Medulla oblongata (tissue), 1 donor: Measurements from ENCODE around the gene C1QTNF2.

Experiments
- DNase-seq: peaks from one replicate; pipeline ENCODE4 v3.0.0-alpha.2; 2015; ENCODE audit errors: extremely low spot score

C1QTNF2 gene

DNA sequence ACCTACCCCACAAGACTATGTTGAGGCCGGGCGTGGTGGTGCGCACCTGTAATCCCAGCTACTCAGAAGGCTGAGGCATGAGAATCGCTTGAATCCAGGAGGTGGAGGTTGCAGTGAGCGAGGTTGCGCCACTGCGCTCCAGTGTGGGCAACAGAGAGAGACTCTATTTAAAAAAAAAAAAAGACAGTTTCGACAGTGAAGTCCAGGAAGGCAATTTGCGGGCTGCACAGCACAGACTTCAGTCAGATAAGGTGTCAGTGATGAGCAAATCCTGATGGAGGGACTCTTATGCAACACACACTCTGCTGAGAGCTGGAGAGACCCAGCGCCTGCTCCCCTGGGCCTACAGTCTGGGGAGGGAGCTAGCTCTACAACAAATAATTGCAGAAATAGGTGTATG lies 72.2 kb downstream of the C1QTNF2 start:
- DNase-seq = no peak

DNA sequence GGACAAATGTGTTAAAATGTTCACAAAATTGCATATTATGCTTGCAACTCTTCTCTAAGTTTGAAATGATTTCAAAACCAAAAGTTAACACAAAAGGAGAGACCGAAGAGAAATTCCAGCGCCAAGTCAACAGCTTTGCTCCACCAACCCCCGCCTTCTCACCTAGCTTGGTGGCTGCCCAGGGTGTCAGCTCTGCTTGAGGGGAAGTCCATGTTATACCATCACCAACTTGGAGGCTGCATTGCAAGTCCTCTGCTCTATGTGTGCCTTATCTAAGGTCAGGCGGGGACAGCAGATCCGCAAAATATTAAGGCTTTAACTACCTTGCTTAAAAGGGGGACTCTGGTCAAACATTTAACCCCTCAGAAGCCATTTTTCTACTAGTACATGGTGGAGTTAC lies 72.7 kb downstream of the C1QTNF2 start:
- no peak for DNase-seq
